Measurements from ENCODE around the gene MMD2.

The MMD2 gene

GRCh38 chr7:4856336-4857057 lies 102.5 kb downstream of the MMD2 start:
- H3K4me3 Mint-ChIP-seq = no peak overlapping the region
- no peak for DNase-seq (ENCODE audit: low spot score)
- peaks cover 4% of the 10 kb centered on the region for H3K4me1 Mint-ChIP-seq (ENCODE audit: low read depth)

More at GRCh38 chr7:4856336-4857057, 102.5 kb downstream of the MMD2 start:
- Mint-ChIP-seq H3K27ac (no peak overlapping the region), H3K27me3 (ENCODE audit: low read depth) (peaks cover 23% of the 10 kb centered on the region), H3K36me3 (ENCODE audit: low read depth) (no peaks in the 10 kb centered on the region), H3K9me3 (no peaks in the 10 kb centered on the region)
